GM19035 (cell line): Measurements from ENCODE around the gene TMEM14B.
"Not testable (repeated sequence)": the region's sequence is repeated elsewhere in the genome, so short reads cannot be mapped to it uniquely, and the experiment has no call there.

Source experiments
- ATAC-seq: cut with Tn5 transposase; IDR thresholded peaks from one replicate; pipeline ENCODE4 v1.9.1; 2021; ENCODE audit not compliant: unreplicated experiment

The TMEM14B gene

DNA sequence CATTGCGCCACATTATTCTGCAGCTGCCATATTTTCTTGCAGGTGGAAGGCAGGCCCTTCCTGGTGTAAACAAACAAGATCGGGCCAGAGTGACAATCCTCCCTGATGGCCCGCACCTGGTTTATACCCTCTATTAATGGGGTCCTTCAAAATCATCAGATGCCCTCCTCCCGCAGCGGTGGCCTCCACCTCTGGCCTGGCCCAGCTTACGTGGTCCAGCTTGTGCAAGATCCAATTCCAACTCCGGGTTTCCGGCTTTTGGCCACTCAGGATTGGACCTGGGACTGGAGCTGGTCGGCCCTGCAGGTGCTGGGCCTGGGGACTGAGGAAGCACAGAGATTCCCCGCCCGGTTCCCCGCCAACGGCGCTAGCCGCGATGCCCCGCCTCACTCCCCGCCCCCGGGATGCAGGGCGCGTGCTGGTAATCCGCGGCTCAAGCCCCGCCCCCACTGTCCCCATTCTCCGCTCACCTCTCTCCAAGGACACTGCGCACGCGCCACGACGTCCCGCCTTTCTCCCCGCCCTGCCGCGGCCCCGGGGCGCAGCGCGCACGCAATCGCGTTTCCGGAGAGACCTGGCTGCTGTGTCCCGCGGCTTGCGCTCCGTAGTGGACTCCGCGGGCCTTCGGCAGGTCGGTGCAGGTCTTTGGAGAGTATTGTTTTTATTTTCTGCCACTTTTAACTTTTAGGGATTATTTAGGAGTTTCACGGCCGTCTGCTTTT lies at the start of gene TMEM14B:
Gene TMEM14B, plus strand, starts transcription at position 555 of the 722 bp plus-strand sequence. CDS start 1,441 bp downstream, outside the sequence.
- peak; percentile 93 for ATAC-seq

GRCh38 chr6:10713962-10714361 lies 33.6 kb upstream of the TMEM14B start:
- ATAC-seq = no peak

- ATAC-seq = no peak
These were observed 28.2 kb upstream of the TMEM14B start for GRCh38 chr6:10719296-10719963.

DNA sequence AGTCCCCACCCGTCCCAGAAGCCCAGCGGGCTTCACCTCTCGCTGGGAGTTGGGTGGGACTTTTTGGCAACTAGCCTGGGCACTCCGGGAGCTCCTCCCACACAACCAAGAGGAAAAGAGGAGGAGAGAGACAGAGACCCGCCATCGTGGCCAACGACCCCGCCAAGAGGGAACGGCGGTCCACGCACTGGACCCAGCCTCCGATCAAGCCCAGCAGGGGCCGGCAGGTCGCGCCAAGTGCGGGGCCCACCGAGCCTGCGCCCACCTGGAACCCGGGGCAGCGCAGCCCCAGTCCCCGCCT lies 27.7 kb upstream of the TMEM14B start:
- no peak for ATAC-seq

GRCh38 chr6:10720265-10720959 lies 27.2 kb upstream of the TMEM14B start:
- no peak for ATAC-seq

- ATAC-seq = not testable (repeated sequence)
These were observed 26.4 kb upstream of the TMEM14B start for GRCh38 chr6:10720960-10721849.

DNA sequence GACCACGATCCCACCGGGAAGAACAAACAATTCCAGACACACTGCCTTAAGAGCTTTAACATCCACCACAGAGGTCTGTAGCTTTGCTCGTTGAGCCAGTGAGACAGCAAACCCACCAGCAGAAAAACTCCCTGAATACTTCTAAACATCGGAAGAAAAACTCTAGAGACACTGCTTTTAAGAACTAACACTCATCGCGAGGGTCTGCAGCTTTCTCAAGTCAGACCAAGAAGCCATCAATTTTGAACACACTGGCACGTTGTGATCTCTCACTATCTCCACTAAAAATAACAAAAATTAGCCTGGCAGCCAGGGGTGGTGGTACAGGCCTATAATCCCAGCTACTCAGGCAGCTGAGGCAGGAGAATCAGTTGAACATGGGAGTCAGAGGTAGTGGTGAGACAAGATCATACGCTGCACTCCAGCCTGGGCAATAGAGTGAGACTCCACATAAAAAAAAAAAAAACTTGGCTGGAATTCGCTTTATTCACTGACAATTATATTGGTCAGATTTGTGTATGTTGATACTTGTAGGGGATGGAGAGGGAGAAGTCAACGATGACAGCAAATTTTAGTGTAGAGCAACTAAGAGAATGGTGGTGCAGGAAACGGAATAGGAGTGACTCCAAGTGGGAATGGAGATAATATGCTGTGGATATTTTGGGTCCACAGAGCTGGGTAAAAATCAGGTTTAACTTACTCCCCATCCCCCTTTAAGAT lies 25.6 kb upstream of the TMEM14B start:
- ATAC-seq = no peak

- no peak for ATAC-seq
These were observed 25.1 kb upstream of the TMEM14B start for GRCh38 chr6:10722570-10722819.

DNA sequence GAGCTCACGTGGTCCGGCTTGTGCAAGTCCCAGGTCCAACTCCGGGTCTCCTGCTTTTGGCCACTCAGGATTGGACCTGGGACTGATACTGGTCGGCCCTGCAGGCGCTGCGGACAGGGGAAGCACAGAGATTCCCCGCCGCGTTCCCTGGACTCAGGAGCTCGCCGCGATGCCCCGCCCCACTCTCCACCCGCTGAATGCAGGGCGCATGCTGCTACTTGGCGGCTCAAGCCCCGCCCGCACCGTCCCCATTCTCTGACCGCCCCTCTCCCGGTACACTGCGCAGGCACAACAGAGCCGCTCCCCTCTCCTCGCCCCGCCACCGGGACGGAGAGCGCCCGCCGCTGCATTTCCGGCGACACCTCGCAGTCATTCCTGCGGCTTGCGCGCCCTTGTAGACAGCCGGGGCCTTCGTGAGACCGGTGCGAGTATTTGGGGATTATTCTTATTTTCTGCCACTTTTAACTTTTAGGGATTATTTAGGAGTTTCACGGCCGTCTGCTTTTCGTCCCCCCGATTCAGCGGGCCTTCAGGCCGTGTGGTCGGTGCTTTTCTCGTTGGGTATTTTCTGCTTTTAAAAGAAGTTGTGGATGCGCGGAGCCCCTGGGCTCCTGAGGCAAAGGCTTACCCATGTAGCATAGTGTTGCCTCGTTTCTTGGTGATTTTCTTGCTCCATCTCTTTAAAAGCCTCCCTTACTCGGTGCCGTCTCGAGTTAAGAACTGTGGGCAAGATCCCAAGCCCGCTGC lies 24.6 kb upstream of the TMEM14B start, which contains the start of gene TMEM14C:
Gene TMEM14C, plus strand, starts transcription at position 251 of the 747 bp plus-strand sequence. CDS start 1,544 bp downstream, outside the sequence.
- peak; percentile 98 for ATAC-seq

DNA sequence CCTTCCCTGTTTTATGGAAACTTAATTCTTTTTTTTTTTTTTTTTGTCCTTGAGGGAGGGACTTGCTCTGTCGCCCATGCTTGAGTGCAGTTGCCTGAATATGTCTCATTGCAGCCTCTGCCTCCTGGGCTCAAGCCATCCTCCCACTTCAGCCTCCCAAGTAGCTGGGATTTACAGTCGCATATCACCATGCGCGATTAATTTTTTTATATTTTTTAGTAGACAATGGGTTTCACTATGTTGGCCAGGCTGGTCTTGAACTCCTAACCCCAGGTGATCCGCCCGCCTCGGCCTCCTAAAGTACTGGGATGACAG lies 24.1 kb upstream of the TMEM14B start:
- ATAC-seq = no peak

- ATAC-seq = no peak
These were observed 22.6 kb upstream of the TMEM14B start for GRCh38 chr6:10725044-10725443.

DNA sequence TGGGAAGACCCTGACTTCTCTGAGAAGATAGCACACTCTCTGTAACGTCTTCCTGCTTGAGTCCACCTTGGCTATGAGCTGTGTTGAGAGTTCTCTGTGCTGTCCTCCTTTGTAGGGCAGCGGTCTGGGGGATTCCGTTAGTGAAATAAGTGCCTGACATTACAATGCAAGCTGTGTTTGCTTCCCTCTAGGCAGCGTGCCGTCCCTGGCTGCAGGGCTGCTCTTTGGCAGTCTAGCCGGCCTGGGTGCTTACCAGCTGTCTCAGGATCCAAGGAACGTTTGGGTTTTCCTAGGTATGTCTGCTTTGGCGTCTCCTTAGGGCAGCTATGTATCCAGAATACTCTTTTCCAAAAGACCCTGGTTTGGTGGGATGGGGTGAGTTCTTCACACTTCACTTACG lies 21.9 kb upstream of the TMEM14B start:
- ATAC-seq = no peak

- ATAC-seq = no peak
These were observed 17.4 kb upstream of the TMEM14B start for GRCh38 chr6:10730254-10730653.

DNA sequence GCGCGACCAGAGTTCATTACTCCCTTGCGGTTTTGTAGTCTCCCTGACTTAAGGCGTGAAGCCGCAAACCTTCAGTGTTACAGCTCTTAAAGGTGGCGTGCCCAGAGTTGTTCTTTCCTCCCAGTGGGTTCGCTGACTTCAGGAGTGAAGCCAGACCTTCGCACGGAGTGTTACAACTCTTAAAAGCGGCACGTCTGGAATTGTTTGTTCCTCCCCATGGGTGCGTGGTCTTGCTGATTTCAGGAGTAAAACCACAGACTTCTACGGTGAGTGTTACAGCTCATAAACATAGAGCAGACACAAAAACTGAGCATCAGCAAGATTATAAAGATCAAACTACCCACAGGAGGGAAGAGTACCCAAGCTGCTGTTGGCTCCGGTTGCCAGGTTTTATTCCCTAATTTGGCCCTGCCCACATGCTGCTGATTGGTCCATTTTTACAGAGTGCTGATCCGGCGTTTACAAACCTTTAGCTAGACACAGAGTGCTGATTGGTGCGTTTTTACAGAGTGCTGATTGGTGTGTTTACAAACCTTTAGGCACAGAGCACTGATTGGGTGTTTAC lies 14.4 kb upstream of the TMEM14B start:
- no peak for ATAC-seq

DNA sequence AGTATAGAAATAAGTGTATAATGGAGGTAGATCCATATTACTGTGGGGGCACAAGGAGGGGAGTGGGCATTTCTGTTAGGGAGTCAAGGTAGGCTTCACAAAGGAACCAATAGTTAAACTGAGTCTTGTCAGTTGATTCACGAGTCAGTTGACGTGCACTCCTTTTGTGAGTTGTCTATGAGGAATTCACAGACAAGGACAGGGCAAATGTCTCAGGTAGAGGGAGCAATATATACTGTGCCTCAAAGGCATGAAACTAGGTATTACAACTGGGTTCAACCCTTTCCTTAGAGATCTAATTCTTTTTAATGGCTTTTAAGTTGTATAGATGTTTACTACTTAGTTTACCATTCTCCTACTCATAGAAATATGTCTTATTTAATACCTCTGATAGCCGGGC lies 13.7 kb upstream of the TMEM14B start:
- no peak for ATAC-seq

DNA sequence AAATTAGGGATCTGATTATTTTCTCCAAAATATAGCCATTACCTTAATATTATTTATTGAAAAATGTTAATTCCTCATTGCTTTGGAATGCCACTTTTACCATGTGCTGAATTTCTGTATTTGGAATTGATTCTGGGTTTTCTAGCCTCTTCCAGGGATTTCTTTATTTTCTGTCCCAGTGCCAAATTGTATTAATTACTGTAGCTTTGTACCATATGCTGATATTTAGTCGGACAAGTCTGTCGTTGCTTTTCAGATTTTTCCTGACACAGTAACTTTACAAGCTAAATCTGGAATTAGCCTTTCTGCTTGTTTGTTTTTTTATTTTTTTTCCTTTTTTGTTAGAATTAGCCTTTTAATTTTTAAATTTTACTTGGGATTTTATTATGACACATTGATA lies 10.9 kb upstream of the TMEM14B start:
- no peak for ATAC-seq

- ATAC-seq = no peak
These were observed 7.5 kb upstream of the TMEM14B start for GRCh38 chr6:10740061-10740460.

DNA sequence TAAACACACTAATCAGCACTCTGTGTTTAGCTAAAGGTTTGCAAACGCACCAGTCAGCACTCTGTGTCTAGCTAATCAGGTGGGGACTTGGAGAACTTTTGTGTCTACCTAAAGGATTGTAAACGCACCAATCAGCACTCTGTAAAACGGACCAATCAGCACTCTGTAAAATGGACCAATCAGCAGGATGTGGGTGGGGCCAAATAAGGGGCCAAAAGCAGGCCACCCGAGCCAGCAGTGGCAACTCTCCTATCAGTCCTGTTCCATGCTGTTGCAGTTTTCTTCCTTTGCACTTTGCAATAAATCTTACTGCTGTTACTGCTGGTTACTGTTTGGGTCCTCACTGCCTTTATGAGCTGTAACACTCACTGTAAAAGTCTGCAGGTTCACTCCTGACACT lies 6.0 kb upstream of the TMEM14B start:
- not testable (repeated sequence) for ATAC-seq

- no peak for ATAC-seq
These were observed 5.4 kb upstream of the TMEM14B start for GRCh38 chr6:10742251-10742650.

DNA sequence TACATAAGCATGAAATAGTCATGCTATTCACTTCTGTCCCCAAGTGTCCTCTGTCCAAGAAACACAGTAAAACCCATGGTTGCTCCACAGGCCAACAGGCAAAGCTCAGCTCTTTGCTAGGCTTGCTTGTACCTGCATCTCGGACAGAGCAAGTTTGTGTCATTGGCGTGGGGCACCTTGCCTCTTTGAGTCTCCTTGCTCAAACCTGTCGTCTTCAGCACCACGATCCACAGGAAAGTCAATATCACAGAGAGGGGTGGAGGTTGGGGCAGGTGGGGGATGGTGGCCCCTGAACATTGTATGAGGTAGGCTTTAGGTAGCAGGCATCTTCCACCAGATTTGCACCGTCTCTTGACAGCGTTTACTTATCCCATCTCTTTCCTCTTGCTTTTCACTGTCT lies 4.1 kb upstream of the TMEM14B start:
- no peak for ATAC-seq
